Neural cell (in vitro differentiated cells): Measurements from ENCODE around the gene ANO9.

ENCODE experiments used
- CTCF ChIP-seq: fragments of 450-650 bp; IDR thresholded peaks from 2 replicates; pipeline ENCODE4 v1.5.1; 2014; ENCODE audit warnings: antibody characterized with exemption, mild to moderate bottlenecking, moderate library complexity; ENCODE audit not compliant: poor library complexity, severe bottlenecking
- EP300 ChIP-seq: fragments of 450-650 bp; conservative IDR thresholded peaks from 2 replicates; pipeline ENCODE4 v1.6.1; 2014; ENCODE audit warnings: antibody characterized with exemption, mild to moderate bottlenecking, moderate library complexity; ENCODE audit not compliant: poor library complexity, severe bottlenecking
- EZH2 ChIP-seq: fragments of 200-600, 300-800 bp; shearing (Covaris generic), sonication (generic); IDR thresholded peaks from 2 replicates; pipeline ENCODE4 v1.6.1; 2014; ENCODE audit warnings: antibody characterized with exemption, low read length, borderline replicate concordance, mild to moderate bottlenecking; ENCODE audit not compliant: insufficient read depth, poor library complexity, severe bottlenecking
- REST ChIP-seq: IDR thresholded peaks from 2 replicates; pipeline ENCODE4 v1.6.1; 2012; ENCODE audit warnings: borderline replicate concordance

GRCh38 chr11:452203-452744 is 10.5 kb upstream of the ANO9 start:
- TF ChIP-seq REST: no peak
- no peak for TF ChIP-seq EP300
- TF ChIP-seq CTCF: no peak
- no peak for TF ChIP-seq EZH2
